IMR-90 (cell line): ENCODE results near the gene PI3. TPM values are rescaled to one million over a fixed set of nuclear protein-coding genes. Genes with fewer than 3 reads are reported as not detected.

Experiments used
- ATAC-seq: fragments of 200-7000 bp; cut with Tn5 transposase; 2 replicates; pipeline ENCODE4 v1.9.1; 2020; ENCODE audit warnings: low read depth, mild to moderate bottlenecking, moderate library complexity
- BruUV-seq: library from RNA; stranded (reverse); fragments of 400-500 nt; replicated peaks from 2 replicates; lab custom pipeline; 2021; lab: Mats Ljungman, UMichigan
- CTCF ChIA-PET: fragments of 300-600 bp; formaldehyde crosslinking; extraction: SDS; loops from one replicate; lab custom pipeline; 2021; ENCODE audit warnings: antibody characterized with exemption; lab: Yijun Ruan, JAX
- POLR2A ChIA-PET: fragments of 300-600 bp; sonication (Branson Sonifier 250); formaldehyde crosslinking; loops from one replicate; lab custom pipeline; 2022; ENCODE audit warnings: antibody characterized with exemption; ENCODE audit not compliant: unreplicated experiment; lab: Charles Lee
- DNase-seq: peaks from one replicate; pipeline ENCODE4 v3.0.0; 2013
- H2AFZ ChIP-seq: replicated peaks from 2 replicates; pipeline ENCODE3; 2013; ENCODE audit warnings: low read length, mild to moderate bottlenecking; ENCODE audit not compliant: poor library complexity
- H2AK5ac ChIP-seq: 2 replicates; pipeline ENCODE4 v1.6.1; 2013; ENCODE audit warnings: low read depth, low read length, inconsistent platforms
- H2AK9ac ChIP-seq: replicated peaks from 2 replicates; pipeline ENCODE3; 2013; ENCODE audit warnings: mild to moderate bottlenecking, low read depth, low read length, moderate library complexity; ENCODE audit not compliant: poor library complexity
- H2BK120ac ChIP-seq: 2 replicates; pipeline ENCODE4 v1.6.1; 2013; ENCODE audit warnings: low read depth, low read length, inconsistent platforms
- H2BK15ac ChIP-seq: 3 replicates; pipeline ENCODE4 v1.6.1; 2013; ENCODE audit warnings: low read depth, low read length, inconsistent platforms
- H2BK20ac ChIP-seq: 2 replicates; pipeline ENCODE4 v1.6.1; 2013; ENCODE audit warnings: low read depth, mild to moderate bottlenecking, inconsistent platforms, low read length, moderate library complexity
- H2BK5ac ChIP-seq: 2 replicates; pipeline ENCODE4 v1.6.1; 2013; ENCODE audit warnings: mild to moderate bottlenecking, low read depth, low read length, inconsistent platforms; ENCODE audit not compliant: poor library complexity, severe bottlenecking
- H3K14ac ChIP-seq: replicated peaks from 2 replicates; pipeline ENCODE4 v1.6.1; 2013; ENCODE audit warnings: low read depth, low read length, inconsistent platforms
- H3K18ac ChIP-seq: 2 replicates; pipeline ENCODE4 v1.6.1; 2013; ENCODE audit warnings: low read depth, low read length, control low read depth
- H3K23ac ChIP-seq: 2 replicates; pipeline ENCODE4 v1.6.1; 2013; ENCODE audit warnings: low read depth, low read length, inconsistent platforms
- H3K27ac ChIP-seq: 2 replicates; pipeline ENCODE4 v1.5.1; 2013; ENCODE audit warnings: mild to moderate bottlenecking, control low read depth, low read length; ENCODE audit not compliant: insufficient read depth
- H3K27me3 ChIP-seq: 2 replicates; pipeline ENCODE4 v1.6.1; 2013; ENCODE audit warnings: low read length; ENCODE audit not compliant: control insufficient read depth, insufficient read depth
- H3K36me3 ChIP-seq: 2 replicates; pipeline ENCODE4 v1.6.1; 2013; ENCODE audit warnings: low read length, mixed read lengths; ENCODE audit not compliant: control insufficient read depth, insufficient read depth
- H3K4ac ChIP-seq: 2 replicates; pipeline ENCODE4 v1.6.1; 2013; ENCODE audit warnings: low read depth, low read length, inconsistent platforms
- H3K4me1 ChIP-seq: 2 replicates; pipeline ENCODE4 v1.6.1; 2013; ENCODE audit warnings: low read length, mixed read lengths; ENCODE audit not compliant: control insufficient read depth, insufficient read depth
- H3K4me2 ChIP-seq: 2 replicates; pipeline ENCODE4 v1.6.1; 2013; ENCODE audit warnings: low read depth, mild to moderate bottlenecking, control low read depth, low read length, moderate library complexity
- H3K4me3 ChIP-seq: 2 replicates; pipeline ENCODE4 v1.5.1; 2013; ENCODE audit warnings: low read depth, mild to moderate bottlenecking, control low read depth, low read length, moderate library complexity; ENCODE audit not compliant: insufficient read depth
- H3K56ac ChIP-seq: 2 replicates; pipeline ENCODE4 v1.6.1; 2013; ENCODE audit warnings: low read length, inconsistent platforms; ENCODE audit not compliant: insufficient read depth; ENCODE audit errors: extremely low read depth
- H3K79me1 ChIP-seq, 2 experiments: 2 replicates each; pipeline ENCODE4 v1.6.1; 2013; ENCODE audit warnings: low read length in 2 of 2, inconsistent platforms in 1 of 2, low read depth in 1 of 2
- H3K9ac ChIP-seq: 2 replicates; pipeline ENCODE4 v1.6.1; 2013; ENCODE audit warnings: low read depth, low read length, control low read depth
- H3K9me1 ChIP-seq: 2 replicates; pipeline ENCODE4 v1.6.1; 2013; ENCODE audit warnings: low read length, inconsistent platforms; ENCODE audit not compliant: insufficient read depth
- H3K9me3 ChIP-seq: 2 replicates; pipeline ENCODE4 v1.6.1; 2013; ENCODE audit warnings: low read length; ENCODE audit not compliant: control insufficient read depth, insufficient read depth
- H4K20me1 ChIP-seq: 2 replicates; pipeline ENCODE4 v1.6.1; 2013; ENCODE audit warnings: low read length, inconsistent platforms; ENCODE audit not compliant: insufficient read depth
- H4K5ac ChIP-seq: 2 replicates; pipeline ENCODE4 v1.6.1; 2013; ENCODE audit warnings: mild to moderate bottlenecking, low read depth, low read length, control low read depth
- H4K8ac ChIP-seq, 2 experiments: 2 replicates each; pipeline ENCODE4 v1.6.1; 2013; ENCODE audit warnings: low read depth in 2 of 2, low read length in 2 of 2, control low read depth in 1 of 2, inconsistent platforms in 1 of 2
- H4K91ac ChIP-seq: 2 replicates; pipeline ENCODE4 v1.6.1; 2013; ENCODE audit warnings: low read depth, low read length, inconsistent platforms; ENCODE audit not compliant: insufficient read depth
- CEBPB ChIP-seq: IDR thresholded peaks from 2 replicates; pipeline ENCODE4 v1.6.1; 2012; ENCODE audit warnings: low read depth, low read length, improper control_type of control experiment
- CHD1 ChIP-seq: IDR thresholded peaks from 2 replicates; pipeline ENCODE4 v1.6.1; 2012; ENCODE audit warnings: low read depth, low read length, improper control_type of control experiment
- FOS ChIP-seq: fragments of 150-350 bp; IDR thresholded peaks from 2 replicates; pipeline ENCODE4 v1.6.1; 2016; ENCODE audit warnings: low read depth, low read length
- MAZ ChIP-seq: IDR thresholded peaks from 2 replicates; pipeline ENCODE4 v1.6.1; 2012; ENCODE audit warnings: low read depth, mild to moderate bottlenecking, low read length, improper control_type of control experiment, moderate library complexity, borderline replicate concordance
- NFE2L2 ChIP-seq: fragments of 150-350 bp; IDR thresholded peaks from 2 replicates; pipeline ENCODE4 v1.6.1; 2016; ENCODE audit warnings: low read depth, mild to moderate bottlenecking, low read length
- RAD21 ChIP-seq: IDR thresholded peaks from 2 replicates; pipeline ENCODE4 v1.6.1; 2012; ENCODE audit warnings: low read length, improper control_type of control experiment
- SMC3 ChIP-seq: fragments of 150-350 bp; IDR thresholded peaks from 2 replicates; pipeline ENCODE4 v1.6.1; 2016; ENCODE audit warnings: low read depth, mild to moderate bottlenecking, antibody characterized with exemption, low read length, moderate library complexity
- WGBS, 2 experiments: methylation state at CpG; one replicate each; pipeline versions ENCODE4 v1.1.5 to v1.1.7; 2013; ENCODE audit warnings: missing lambda C conversion rate in 2 of 2; ENCODE audit not compliant: insufficient read length in 1 of 2; ENCODE audit errors: extremely low coverage in 2 of 2; 5-methylcytosine and 5-hydroxymethylcytosine counted together
- dilution Hi-C: fragments of 300-500 bp; cut with HindIII; formaldehyde crosslinking; loops from one replicate; pipeline ENCODE4 v1.14.3; 2018; ENCODE audit warnings: low sequenced_read_pairs; ENCODE audit not compliant: unreplicated experiment
- in situ Hi-C: fragments of 300-500 bp; cut with MboI; formaldehyde crosslinking; loops from 3 replicates; pipeline ENCODE4 v1.14.3; 2019; ENCODE audit warnings: low sequenced_read_pairs, inconsistent platforms, mixed read lengths
- intact Hi-C: fragments of 100-400 bp; cut with micrococcal nuclease; formaldehyde crosslinking; loops from 2 replicates; pipeline ENCODE4 v1.10.0; 2022
- polyA plus RNA-seq, 3 experiments: library from polyadenylated mRNA; depleted of rRNA; stranded (reverse); fragments of >200 nt; gene quantifications; 2 replicates each; pipeline ENCODE4 v1.2.3, GENCODE V29; 2012; ENCODE audit warnings: low replicate concordance in 1 of 3
- total RNA-seq: library from RNA; depleted of rRNA; stranded (reverse); fragments of >200 nt; gene quantifications from 2 replicates; pipeline ENCODE4 v1.2.3, GENCODE V29; 2012
- TF ChIP-seq, protein P1 (sequence below): conservative IDR thresholded peaks from 2 replicates; pipeline ENCODE4 v1.5.1; 2012; ENCODE audit warnings: mild to moderate bottlenecking, low read depth, low read length, improper control_type of control experiment
- TF ChIP-seq, protein P2 (sequence below): fragments of 150-350 bp; IDR thresholded peaks from 2 replicates; pipeline ENCODE4 v1.6.1; 2017; ENCODE audit warnings: mild to moderate bottlenecking, antibody characterized with exemption, low read length, low read depth

PI3 gene
- total and polyA plus RNA-seq, 2 of the 4 experiments (the other 2 are of a cell fraction) = not detected

DNA sequence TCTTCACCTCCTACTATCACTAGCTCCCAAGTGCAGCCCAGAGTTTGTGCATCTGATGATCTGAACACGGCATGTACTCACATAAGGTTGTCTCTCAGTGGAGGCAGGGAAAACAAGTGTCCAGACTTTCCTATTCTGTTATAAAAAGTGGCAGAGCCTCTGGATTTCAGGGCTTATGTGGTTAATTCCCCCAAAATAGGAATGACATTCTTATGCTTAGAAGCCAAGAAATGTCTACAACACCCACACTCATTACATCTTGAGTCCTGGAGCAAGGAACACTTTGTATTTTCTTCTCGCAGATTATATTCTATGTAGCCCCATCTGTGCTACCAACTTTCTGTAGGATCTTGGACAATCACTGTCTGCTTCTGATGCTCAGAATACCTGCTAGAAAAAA lies 18.6 kb downstream of the PI3 start:
- Histone ChIP-seq H3K9me1 (no peaks in the 10 kb centered on the region), H3K79me1 (no peaks in the 10 kb centered on the region), H3K27me3 (no peaks in the 10 kb centered on the region; the same call in 1 of the 2 replicates), H2BK120ac (no peak overlapping the region), H2AK9ac (no peak overlapping the region), H3K27ac (no peak overlapping the region), H4K5ac (no peak overlapping the region), H3K9ac (no peak overlapping the region), H4K91ac (no peak overlapping the region), H3K4me3 (no peak overlapping the region), H3K4me1 (no peaks in the 10 kb centered on the region), H3K4me2 (no peak overlapping the region), H2AFZ (no peak overlapping the region), H2BK20ac (no peak overlapping the region), H3K18ac (no peak overlapping the region), H3K23ac (no peak overlapping the region), H2BK15ac (no peak overlapping the region), H3K4ac (no peak overlapping the region), H3K36me3 (no peaks in the 10 kb centered on the region), H3K56ac (no peak overlapping the region), H2BK5ac (no peak overlapping the region), H4K8ac (no peak overlapping the region), H3K9me3 (no peaks in the 10 kb centered on the region), H4K20me1 (no peaks in the 10 kb centered on the region), H3K14ac (no peak overlapping the region), H2AK5ac (no peak overlapping the region)
- intact Hi-C loops = no loop called here
- in situ Hi-C loops = no loop called here
- BruUV-seq = no TSS peak
- dilution Hi-C loops = no loop called here
- no peak for DNase-seq
- CTCF ChIA-PET = no interaction called here
- no CpG with 5 or more reads among the region's 2 CpGs for WGBS, 2 experiments
- ATAC-seq = no peak
- POLR2A ChIA-PET = no interaction called here
- TF ChIP-seq FOS (no peak), CHD1 (no peak), NFE2L2 (no peak), CEBPB (no peak), MAZ (no peak), SMC3 (no peak), RAD21 (no peak)
- TF ChIP-seq, protein P1, sequence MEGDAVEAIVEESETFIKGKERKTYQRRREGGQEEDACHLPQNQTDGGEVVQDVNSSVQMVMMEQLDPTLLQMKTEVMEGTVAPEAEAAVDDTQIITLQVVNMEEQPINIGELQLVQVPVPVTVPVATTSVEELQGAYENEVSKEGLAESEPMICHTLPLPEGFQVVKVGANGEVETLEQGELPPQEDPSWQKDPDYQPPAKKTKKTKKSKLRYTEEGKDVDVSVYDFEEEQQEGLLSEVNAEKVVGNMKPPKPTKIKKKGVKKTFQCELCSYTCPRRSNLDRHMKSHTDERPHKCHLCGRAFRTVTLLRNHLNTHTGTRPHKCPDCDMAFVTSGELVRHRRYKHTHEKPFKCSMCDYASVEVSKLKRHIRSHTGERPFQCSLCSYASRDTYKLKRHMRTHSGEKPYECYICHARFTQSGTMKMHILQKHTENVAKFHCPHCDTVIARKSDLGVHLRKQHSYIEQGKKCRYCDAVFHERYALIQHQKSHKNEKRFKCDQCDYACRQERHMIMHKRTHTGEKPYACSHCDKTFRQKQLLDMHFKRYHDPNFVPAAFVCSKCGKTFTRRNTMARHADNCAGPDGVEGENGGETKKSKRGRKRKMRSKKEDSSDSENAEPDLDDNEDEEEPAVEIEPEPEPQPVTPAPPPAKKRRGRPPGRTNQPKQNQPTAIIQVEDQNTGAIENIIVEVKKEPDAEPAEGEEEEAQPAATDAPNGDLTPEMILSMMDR = no peak
- TF ChIP-seq, protein P2, sequence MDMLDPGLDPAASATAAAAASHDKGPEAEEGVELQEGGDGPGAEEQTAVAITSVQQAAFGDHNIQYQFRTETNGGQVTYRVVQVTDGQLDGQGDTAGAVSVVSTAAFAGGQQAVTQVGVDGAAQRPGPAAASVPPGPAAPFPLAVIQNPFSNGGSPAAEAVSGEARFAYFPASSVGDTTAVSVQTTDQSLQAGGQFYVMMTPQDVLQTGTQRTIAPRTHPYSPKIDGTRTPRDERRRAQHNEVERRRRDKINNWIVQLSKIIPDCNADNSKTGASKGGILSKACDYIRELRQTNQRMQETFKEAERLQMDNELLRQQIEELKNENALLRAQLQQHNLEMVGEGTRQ = no peak
